Osteoblast (primary cell): ENCODE results near the gene RUFY1. TPM values are rescaled to one million over a fixed set of nuclear protein-coding genes. Genes with fewer than 3 reads are reported as not detected.
A peak's percentile ranks its signal among the peaks of the same experiment; 100 is the strongest.
"Not testable (repeated sequence)": the region's sequence is repeated elsewhere in the genome, so short reads cannot be mapped to it uniquely, and the experiment has no call there.

Experiments used
- DNase-seq: peaks from one replicate; pipeline ENCODE4 v3.0.0; 2011; ENCODE audit warnings: low spot score, mixed read lengths; ENCODE audit not compliant: insufficient read length; ENCODE audit errors: missing footprints
- H2AFZ ChIP-seq: 2 replicates; pipeline ENCODE4 v1.6.0; 2011; ENCODE audit warnings: mild to moderate bottlenecking, low read length
- H3K27ac ChIP-seq: 2 replicates; pipeline ENCODE4 v1.5.1; 2011; ENCODE audit warnings: mild to moderate bottlenecking, low read depth, low read length, moderate library complexity
- H3K27me3 ChIP-seq: 2 replicates; pipeline ENCODE4 v1.6.0; 2012; ENCODE audit warnings: mild to moderate bottlenecking, control low read depth, inconsistent platforms, low read length, moderate library complexity; ENCODE audit not compliant: insufficient read depth
- H3K36me3 ChIP-seq: 2 replicates; pipeline ENCODE4 v1.5.1; 2011; ENCODE audit warnings: mild to moderate bottlenecking, low read length, control low read depth, moderate library complexity; ENCODE audit not compliant: insufficient read depth
- H3K4me1 ChIP-seq: 2 replicates; pipeline ENCODE4 v1.5.1; 2011; ENCODE audit warnings: mild to moderate bottlenecking, low read length, control low read depth, moderate library complexity; ENCODE audit not compliant: insufficient read depth
- H3K4me2 ChIP-seq: 2 replicates; pipeline ENCODE4 v1.6.0; 2011; ENCODE audit warnings: mild to moderate bottlenecking, low read length; ENCODE audit not compliant: insufficient read depth
- H3K4me3 ChIP-seq: fragments of 200-600 bp; sonication (generic); 3 replicates; pipeline ENCODE4 v1.5.1; 2012; ENCODE audit warnings: mild to moderate bottlenecking, low read length, inconsistent platforms; ENCODE audit not compliant: insufficient read depth
- H3K79me2 ChIP-seq: 2 replicates; pipeline ENCODE4 v1.6.0; 2012; ENCODE audit warnings: mild to moderate bottlenecking, low read length, control low read depth, inconsistent platforms; ENCODE audit not compliant: insufficient read depth
- H3K9me3 ChIP-seq: 2 replicates; pipeline ENCODE4 v1.5.1; 2011; ENCODE audit warnings: low read depth, low read length, control low read depth
- H4K20me1 ChIP-seq: 2 replicates; pipeline ENCODE4 v1.6.0; 2012; ENCODE audit warnings: mild to moderate bottlenecking, low read length, control low read depth; ENCODE audit not compliant: insufficient read depth
- total RNA-seq: library from RNA; depleted of rRNA; stranded (reverse); fragments of >200 nt; gene quantifications from 2 replicates; pipeline ENCODE4 v1.2.3, GENCODE V29; 2012
- TF ChIP-seq, protein P1 (sequence below): IDR thresholded peaks from 2 replicates; pipeline ENCODE4 v1.5.1; 2011; ENCODE audit warnings: mild to moderate bottlenecking, low read depth, low read length, moderate library complexity; ENCODE audit errors: extremely low read depth

Gene RUFY1
- total RNA-seq, 1 donor = 51.8 TPM

DNA sequence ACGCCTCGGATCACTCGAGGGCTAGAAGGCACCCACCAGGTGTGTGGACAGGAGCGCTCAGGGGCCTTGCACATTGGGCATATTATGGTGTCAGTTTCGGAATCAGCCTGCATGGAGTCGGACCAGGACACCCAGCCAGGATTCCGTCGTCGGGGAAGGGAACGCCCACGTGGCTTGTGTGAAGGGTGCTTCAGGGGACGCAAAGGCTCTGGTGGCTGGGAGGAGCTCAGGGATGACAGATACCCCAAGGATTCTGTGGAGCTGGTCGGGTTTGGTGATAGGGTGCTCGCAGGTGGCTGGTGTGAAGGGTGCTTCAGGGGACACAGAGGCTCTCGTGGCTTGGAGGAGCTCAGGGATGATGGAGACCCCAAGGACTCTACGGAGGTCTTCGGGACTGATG lies 92.3 kb downstream of the RUFY1 start:
- H3K27ac ChIP-seq, H3K27me3 ChIP-seq, H2AFZ ChIP-seq, H4K20me1 ChIP-seq, H3K4me1 ChIP-seq, H3K79me2 ChIP-seq, DNase-seq, H3K4me3 ChIP-seq, H3K4me2 ChIP-seq, H3K9me3 ChIP-seq, H3K36me3 ChIP-seq: not testable (repeated sequence)

DNA sequence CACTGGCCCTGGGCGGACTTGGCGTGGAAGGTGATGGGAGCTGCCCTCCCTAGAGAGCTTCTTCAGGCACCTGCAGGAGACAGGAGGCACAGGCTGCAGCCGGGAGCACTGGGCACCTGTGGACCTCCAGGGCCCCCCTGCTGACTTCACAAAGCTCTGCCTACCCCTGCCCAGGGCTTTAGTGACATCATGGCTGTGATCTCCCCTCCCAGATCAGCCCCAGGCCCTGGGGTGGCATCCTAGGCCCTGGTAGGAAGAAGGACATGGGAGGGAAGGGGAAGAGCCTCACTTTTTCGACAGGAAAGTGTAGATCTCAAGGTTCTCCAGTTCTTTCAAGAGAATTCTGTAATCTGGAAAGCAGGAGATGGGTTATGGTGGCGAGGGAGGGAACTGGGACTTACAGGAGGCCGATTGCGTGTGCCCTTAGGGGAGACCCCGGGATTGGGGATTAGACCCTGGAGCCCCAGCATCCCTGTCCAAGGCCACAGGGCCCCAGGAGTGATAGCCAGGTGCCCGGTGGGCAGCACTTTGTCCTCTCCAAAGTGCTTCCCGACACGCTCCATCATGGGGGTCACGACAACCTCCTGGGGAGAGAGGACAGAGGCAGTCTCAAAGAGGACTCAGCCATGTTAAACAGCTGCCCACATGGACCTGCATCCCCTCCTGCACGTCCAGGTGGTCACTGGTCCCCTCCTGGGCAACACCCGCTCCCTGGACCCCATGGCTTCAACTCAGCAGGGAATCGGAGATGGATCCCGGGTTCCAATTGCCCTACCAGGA lies 93.0 kb downstream of the RUFY1 start:
- not testable (repeated sequence) for H3K79me2 ChIP-seq, H3K4me1 ChIP-seq, H2AFZ ChIP-seq, H3K27ac ChIP-seq, H4K20me1 ChIP-seq, H3K4me2 ChIP-seq, H3K36me3 ChIP-seq, DNase-seq, H3K4me3 ChIP-seq, H3K27me3 ChIP-seq, H3K9me3 ChIP-seq

DNA sequence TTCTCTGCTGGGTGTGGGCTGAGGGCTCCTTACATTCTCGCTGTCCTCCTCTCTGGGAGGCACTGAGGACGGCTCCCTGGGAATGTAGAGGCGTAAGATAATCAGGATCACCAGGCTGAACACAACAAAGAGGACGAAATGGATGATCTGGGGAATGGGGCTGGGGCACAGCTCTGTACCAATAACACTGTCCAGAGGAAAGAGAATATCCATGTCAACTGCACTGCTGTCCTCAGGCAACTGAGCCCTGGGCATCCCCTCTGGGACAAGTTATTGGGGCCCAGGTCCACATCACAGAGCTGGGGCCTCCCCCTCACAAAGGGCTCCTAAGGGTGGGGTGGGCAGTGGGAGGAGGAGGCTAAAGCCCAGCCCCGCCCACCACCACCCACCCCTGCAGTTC lies 94.4 kb downstream of the RUFY1 start:
- H4K20me1 ChIP-seq, H3K4me3 ChIP-seq, H3K4me1 ChIP-seq, H3K27ac ChIP-seq, H3K36me3 ChIP-seq, H2AFZ ChIP-seq, H3K9me3 ChIP-seq, H3K4me2 ChIP-seq, H3K27me3 ChIP-seq, DNase-seq, H3K79me2 ChIP-seq: not testable (repeated sequence)

DNA sequence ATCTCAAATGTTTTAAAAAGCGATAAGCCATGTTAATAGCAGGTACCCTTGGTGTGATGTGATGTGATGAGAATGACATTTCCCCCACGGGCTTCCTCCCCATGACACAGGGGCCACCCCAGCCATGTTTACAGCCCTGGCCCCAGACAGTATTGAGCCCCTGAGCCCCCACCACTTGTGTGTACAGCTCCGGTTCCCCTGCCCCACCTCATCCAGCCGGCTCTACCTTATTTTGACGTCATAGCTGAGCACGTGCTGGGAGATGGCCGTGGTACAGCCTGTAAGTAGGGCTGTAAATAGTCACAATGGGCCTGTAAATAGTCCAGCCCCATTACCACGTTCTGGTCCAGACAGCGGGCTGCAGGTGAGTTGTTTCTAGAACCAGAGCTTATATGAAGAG lies 98.1 kb downstream of the RUFY1 start:
- no peak overlapping the region for H3K4me3 ChIP-seq
- no peak overlapping the region for H3K4me2 ChIP-seq
- no peaks in the 10 kb centered on the region for H3K79me2 ChIP-seq
- H3K36me3 ChIP-seq = no peaks in the 10 kb centered on the region
- no peak overlapping the region for H3K27ac ChIP-seq
- no peaks in the 10 kb centered on the region for H4K20me1 ChIP-seq
- TF ChIP-seq, protein P1, sequence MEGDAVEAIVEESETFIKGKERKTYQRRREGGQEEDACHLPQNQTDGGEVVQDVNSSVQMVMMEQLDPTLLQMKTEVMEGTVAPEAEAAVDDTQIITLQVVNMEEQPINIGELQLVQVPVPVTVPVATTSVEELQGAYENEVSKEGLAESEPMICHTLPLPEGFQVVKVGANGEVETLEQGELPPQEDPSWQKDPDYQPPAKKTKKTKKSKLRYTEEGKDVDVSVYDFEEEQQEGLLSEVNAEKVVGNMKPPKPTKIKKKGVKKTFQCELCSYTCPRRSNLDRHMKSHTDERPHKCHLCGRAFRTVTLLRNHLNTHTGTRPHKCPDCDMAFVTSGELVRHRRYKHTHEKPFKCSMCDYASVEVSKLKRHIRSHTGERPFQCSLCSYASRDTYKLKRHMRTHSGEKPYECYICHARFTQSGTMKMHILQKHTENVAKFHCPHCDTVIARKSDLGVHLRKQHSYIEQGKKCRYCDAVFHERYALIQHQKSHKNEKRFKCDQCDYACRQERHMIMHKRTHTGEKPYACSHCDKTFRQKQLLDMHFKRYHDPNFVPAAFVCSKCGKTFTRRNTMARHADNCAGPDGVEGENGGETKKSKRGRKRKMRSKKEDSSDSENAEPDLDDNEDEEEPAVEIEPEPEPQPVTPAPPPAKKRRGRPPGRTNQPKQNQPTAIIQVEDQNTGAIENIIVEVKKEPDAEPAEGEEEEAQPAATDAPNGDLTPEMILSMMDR = no peak
- peak; percentile 37 for DNase-seq
- no peaks in the 10 kb centered on the region for H3K4me1 ChIP-seq
- peaks cover 4% of the 10 kb centered on the region for H3K27me3 ChIP-seq
- no peaks in the 10 kb centered on the region for H3K9me3 ChIP-seq
- no peak overlapping the region for H2AFZ ChIP-seq

DNA sequence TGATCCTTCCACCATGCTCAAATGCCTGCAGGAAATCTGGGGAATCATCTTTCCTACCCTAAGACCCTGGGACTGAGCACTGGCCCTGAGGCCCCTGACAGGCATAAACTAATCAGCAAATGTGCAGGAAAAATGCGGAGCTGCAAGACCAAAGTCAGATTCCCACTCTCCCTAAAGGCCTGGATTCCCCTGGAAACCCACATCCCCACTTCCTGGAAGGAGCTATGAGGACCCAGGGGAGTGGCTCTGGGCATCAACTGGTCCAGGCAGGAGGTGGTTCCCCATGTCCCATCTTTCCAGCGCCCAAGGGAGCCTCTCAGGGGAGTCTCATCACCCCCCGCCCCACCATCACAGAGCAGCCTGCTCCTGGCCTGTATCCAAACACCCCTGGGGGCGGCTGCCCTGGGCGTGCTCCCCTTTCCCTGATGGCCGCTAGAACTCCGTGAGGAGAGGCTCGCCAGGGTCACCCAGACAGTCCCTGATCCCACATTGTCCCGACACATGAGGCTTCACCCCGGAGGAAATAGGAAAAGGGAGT lies 98.9 kb downstream of the RUFY1 start:
- not testable (repeated sequence) for H3K27ac ChIP-seq, H2AFZ ChIP-seq, H3K36me3 ChIP-seq, H3K4me1 ChIP-seq, H3K4me2 ChIP-seq, H3K27me3 ChIP-seq, H3K79me2 ChIP-seq, H3K9me3 ChIP-seq, H3K4me3 ChIP-seq, H4K20me1 ChIP-seq
- peak; percentile 46 for DNase-seq

DNA sequence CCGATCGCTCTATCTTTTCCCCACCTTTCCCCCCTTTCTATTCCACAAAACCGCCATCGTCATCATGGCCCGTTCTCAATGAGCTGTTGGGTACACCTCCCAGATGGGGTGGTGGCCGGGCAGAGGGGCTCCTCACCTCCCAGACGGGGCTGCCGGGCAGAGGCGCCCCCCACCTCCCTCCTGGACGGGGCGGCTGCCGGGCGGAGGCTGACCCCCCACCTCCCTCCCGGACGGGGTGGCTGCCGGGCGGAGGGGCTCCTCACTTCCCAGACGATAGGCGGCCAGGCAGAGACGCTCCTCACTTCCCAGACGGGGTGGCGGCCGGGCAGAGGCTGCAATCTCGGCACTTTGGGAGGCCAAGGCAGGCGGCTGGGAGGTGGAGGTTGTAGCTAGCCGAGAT lies 99.9 kb downstream of the RUFY1 start:
- H4K20me1 ChIP-seq, H3K4me3 ChIP-seq, H3K27ac ChIP-seq, H3K27me3 ChIP-seq, H3K36me3 ChIP-seq, H3K9me3 ChIP-seq, H2AFZ ChIP-seq, H3K4me1 ChIP-seq, H3K4me2 ChIP-seq, DNase-seq, H3K79me2 ChIP-seq: not testable (repeated sequence)

DNA sequence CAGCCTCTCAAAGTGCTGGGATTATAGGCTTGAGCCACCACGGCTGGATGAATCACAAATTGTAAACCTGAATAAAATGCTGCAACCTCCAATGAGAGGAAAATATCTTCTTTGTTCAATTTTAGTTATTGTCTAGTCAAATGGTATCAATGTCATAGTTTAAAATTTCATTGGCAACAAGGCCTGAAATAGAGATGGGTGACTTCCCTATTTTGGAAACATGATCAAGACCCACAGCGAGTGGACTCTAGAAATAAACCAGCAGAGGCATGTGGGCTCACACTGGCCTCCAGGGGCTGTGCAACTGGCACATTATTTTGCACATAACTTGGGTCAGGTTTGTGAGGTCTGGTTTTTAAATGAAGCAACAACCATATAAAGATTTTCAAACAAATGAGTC lies 102.8 kb downstream of the RUFY1 start:
- H3K4me1 ChIP-seq, H3K4me3 ChIP-seq, DNase-seq, H2AFZ ChIP-seq, H3K4me2 ChIP-seq, H4K20me1 ChIP-seq, H3K27me3 ChIP-seq, H3K9me3 ChIP-seq, H3K36me3 ChIP-seq, H3K27ac ChIP-seq, H3K79me2 ChIP-seq: not testable (repeated sequence)

DNA sequence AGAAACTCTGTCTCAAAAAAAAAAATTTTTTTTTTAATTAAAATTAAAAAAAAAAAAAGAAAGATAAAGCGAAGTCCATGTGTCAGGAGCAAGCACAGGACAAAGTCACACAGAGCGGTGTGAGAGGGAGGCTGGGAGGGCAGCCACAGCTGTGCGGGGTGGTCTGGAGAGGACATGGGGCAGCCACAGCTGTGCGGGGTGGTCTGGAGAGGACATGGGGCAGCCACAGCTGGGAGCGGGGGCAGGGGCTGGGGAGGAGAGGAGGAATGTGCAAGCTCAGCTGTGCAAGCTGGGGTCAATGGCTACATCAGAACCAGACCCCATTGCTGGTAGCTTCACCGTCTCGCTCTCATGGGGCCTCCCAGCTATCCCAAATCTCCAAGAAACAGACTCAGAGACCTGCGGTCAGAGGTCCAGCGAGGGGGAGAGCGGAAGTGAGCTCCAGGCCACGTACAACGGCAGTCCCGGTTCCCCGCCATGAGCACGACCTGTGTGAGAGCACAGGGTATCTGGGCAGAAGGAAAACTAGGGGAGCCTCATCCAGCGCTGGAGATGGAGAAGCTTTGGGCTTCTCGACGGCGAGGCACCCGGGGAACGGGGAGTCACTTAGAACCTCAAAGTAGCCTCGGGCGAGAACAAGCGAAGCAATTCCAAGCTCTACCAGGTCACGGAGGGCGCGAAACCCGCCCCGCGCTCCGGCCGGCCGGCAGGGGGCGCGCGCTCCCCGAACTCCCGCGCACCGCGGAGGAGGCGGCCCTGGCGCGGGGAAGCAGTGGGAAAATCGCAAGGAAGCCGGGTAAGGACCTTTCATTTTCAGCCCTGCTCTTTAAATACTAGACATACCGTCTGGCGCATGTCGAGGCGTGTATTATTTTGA lies 107.2 kb downstream of the RUFY1 start:
- peak overlapping the region; percentile 53 for H3K4me2 ChIP-seq
- not testable (repeated sequence) for H3K36me3 ChIP-seq, H3K27me3 ChIP-seq, H3K4me3 ChIP-seq, H4K20me1 ChIP-seq, H2AFZ ChIP-seq, H3K9me3 ChIP-seq, H3K79me2 ChIP-seq, H3K27ac ChIP-seq, DNase-seq, H3K4me1 ChIP-seq
